NCI-H748 treated with DMSO at 0.1 percent for 48 hours (cell line): ENCODE data around the gene ZFHX3.

Experiments
- DNase-seq: peaks from one replicate; lab custom pipeline; 2025; lab: John Stamatoyannopoulos, UW

The ZFHX3 gene

DNA sequence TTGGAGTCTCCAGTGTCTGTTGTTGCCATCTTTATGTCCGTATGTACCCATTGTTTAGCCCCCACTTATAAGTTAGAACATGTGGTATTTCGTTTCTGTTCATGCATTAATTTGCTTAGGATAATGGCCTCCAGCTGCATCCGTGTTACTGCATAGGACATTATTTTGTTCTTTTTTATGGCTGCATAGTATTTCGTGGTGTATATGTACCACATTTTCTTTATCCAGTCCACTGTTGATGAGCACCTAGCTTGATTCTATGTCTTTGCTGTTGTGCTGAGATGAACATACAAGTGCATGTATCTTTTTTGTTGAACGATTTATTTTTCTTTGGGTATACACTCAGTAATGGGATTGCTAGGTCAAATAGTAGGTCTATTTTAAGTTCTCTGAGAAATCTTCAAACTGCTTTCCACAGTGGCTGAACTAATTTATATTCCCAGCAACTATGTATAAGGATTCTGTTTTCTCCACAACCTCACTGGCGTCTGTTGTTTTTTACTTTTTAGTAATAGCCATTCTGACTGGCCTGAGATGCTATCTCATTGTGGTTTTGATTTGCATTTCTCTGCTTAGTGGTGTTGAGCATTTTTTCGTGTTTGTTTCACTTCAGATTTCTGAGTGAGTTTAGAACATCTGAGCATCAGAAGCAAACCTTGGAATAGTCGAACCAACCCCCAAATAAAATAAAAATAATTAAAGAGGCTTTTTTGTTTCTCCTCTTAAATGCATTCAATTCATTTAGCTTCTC lies 304.7 kb downstream of the ZFHX3 start:
- no peak for DNase-seq

DNA sequence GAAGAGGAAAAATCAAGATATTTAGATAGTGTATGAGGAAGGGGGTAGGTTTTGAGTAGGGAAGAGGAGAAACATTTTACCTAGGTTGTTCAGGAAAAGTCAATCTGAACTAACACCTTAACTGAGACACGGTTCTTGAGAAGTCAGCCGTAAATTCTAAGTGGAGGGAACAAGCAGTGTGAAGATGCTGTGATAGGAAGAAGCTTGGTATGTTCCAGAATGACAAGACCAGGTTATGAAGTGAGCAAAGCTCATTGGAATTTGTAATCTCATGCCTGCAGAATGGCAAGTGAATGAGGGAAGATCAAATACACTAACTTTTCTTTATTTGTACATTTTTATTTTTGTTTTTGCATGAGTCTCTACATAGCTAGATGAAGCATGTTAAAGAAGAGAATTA lies 307.6 kb downstream of the ZFHX3 start:
- DNase-seq, result no peak

DNA sequence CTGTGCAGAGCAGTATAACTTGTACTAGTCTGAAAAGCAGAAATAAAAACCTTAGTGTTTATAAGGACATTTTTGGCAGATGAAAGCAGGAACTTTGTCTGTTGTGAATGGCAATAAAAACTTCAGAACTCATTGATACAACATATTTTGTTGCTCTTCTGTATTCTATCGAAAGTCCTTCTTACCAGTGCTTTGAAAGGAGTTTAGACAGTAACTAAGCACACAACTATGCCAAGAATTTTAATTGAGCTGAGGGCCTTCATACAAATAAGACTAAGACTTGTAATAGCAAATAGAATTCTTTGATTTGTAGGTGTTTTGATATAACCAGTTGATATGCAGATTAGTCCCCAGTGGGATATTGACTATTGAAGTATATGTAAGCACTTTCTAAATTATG lies 308.4 kb downstream of the ZFHX3 start:
- no peak for DNase-seq

DNA sequence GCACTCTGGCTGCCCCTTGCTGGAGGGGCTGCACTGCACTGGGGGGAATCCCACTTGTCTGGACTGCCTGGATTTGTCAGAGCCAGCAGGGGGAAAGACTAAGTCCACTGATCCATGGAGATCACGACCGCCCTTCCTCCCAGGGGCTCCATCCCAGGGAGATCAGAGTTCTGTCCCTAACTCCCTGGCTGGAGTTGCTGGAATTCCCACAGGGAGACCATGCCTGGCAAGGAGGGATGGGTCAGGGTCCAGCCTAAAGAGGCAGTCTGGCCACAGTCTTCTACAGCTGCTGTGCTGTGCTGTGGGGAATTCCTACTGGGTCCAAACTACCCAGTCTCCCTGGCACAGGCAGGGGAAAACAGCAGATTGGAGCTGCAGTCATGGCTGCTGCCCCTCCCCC lies 311.9 kb downstream of the ZFHX3 start:
- DNase-seq, result no peak
